NCI-H1417 treated with DMSO at 0.1 percent for 48 hours (cell line): ENCODE results near the gene PLD6.

ENCODE experiments used
- DNase-seq: peaks from one replicate; lab custom pipeline; 2025; lab: John Stamatoyannopoulos, UW

The PLD6 gene

DNA sequence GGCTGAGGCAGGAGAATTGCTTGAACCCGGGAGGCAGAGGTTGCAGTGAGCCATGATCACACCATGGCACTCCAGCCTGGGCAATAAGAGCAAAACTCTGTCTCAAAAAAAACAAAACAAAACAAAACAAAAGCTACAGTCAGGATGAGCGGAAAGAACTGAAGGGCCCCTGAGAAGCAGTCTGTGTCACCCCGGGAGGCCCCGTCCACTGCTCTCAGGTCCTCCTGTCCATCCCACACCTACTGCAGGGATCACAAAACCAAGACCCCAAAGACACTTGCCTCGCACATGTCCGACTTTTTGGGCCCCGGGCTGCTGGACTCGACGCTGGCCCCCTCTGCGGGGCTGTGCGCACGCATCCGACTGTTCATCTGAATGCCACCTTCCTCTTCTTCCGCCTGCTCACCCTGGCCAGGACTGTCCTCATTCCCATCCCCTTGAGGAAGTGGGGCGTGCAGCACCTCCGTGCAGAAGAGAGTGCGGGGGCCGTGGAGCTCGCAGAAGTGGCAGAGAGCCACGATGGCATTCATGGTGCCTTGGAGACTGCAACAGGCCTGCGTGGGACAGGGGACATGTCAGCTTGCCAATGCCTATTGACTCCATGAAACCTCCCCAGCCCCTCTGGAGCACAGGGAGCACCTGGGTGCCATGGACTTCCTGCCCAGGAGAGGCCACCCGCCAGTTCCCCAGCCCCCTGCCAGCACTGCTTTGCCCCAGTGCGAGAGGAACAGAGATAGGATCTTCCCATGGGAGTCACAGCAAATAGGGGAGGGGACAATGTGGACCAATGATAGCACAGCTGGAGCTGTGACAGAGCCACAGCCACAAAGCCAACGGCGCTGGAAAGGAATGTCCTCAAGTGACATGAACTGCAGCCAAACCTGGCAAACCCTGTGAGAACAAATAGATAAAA is 21.7 kb upstream of the PLD6 start:
- no peak for DNase-seq

DNA sequence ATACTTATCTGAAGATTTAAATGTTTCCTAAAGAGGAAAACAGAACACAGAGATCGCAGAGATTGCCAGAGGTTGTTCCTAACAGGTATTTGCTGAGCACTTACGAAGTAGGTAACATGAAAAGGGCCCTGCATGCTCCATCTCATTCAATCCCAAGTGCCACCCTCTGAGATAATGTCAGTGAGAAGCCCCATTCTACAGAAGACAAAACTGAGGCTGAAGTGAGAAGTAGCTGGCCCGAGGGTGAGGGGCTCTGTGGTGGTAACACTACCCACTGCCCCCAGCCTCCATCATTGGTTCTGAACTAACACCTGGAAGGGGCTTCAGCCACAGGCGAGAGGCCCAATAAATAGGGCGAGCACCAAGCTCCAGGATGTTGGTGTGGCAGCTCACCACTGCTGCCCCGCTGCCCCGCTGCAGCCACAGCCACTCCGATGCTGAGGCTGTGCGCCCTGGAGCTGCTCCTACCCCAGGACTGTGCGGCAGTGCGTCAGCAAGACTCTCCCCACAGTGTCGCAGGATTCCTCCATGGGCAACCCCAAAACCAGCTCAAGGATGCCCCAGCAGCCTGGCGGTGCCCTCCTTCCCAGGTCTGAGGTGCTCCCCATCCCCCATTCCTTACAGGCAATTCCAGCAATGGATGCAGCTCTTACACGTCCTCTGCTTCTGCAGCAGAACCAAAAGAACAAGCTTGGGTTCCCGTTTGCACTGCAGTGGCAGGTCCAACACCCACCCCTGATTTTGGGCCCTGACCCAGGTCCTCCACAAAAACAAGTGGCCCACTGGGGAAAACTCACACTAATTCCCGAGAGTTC is 20.5 kb upstream of the PLD6 start:
- DNase-seq: no peak

DNA sequence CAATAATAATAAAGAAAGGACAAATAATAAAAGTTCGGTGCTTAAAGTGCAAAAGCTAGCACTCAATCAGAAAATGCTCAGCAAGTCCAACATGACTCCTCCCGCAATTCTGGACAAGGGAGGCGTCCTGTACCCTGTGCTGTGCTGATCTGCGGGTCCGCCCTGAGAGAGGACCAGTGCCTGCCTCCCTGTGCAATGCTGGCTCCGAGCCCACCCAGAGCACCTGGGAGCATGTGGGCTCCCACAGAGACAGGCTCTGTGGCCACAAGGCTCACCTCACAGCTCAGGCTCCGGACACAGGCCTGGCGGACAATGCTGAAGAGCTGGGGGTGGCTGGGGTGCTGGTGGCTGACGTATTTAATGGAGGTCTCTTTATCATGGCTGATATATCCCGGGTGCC is 19.8 kb upstream of the PLD6 start:
- DNase-seq: no peak

DNA sequence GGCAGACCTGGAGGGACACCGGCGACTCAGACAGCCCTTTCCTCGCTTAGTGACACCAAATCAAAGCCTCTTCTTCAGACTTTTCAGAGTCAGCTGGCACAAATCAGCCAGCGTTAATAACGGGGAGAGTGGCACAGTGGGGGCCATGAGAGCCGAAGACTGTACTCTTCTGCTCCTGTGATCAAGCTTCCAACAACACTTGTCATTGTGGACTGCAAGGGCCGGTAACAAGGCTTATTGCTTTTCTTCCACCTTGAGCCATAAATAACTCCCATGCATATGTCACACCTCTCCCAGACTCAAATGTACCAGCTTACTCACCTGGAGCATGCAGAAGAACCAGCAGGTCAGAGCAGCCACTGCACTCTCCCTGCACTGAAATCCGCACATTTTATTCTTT is 18.0 kb upstream of the PLD6 start:
- no peak for DNase-seq

DNA sequence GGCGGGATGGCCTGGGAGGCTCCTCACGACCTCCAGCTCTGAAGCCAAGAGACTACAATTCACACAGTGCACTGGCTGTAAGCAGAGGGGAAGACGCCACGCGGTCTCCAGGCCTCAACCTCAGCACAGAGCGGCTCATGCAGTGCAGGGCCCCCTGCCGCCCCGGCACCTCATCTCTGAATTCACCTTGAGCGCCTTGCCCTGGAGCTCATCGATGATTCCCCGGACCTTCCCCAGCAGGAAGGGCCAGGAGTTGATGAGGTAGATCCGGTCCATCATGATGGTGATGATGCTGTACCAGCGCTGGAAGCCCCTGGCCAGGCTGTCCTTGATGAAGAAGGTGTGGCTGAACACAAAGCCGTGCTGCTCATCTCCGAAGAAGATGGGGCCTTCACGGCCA is 17.6 kb upstream of the PLD6 start:
- DNase-seq: no peak

DNA sequence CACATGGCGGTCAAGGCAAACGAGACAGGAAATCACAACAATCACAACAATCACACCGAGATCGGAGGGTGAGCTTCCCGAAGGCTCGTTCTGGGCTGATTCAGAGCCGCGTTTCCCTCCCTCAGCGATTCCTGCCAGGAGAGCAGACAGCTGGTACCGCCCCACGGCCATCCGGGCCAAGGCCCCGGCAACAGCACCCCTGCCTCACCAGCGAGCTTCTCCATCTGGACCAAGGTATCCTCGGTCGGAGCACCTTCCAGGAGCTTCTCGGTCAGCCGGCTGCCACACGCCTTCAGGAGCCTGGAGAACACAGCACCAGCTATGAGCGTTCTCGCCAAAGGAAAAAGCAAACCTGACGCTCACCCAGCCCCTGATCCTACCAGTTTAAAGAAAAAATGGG is 15.2 kb upstream of the PLD6 start:
- no peak for DNase-seq

DNA sequence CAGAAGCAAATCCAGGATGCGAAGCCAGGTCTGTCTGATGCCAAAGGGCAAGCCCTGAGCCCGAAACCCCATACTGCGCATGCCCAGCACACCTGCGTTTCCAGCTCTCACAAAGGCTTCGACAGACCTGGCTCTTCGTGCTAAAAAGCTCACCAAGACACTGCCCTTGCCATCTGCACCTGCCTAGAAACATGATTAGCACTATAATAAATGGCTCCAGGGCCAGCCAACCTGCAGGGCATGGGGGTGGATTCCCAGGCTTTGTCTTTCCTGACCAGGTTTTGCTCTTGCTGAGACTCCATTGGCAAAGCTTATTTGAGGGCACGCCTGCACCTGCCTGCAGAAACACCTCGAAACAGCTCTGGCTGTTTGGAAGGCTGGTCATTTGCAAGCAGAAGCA is 14.4 kb upstream of the PLD6 start:
- DNase-seq: peak; percentile 68

DNA sequence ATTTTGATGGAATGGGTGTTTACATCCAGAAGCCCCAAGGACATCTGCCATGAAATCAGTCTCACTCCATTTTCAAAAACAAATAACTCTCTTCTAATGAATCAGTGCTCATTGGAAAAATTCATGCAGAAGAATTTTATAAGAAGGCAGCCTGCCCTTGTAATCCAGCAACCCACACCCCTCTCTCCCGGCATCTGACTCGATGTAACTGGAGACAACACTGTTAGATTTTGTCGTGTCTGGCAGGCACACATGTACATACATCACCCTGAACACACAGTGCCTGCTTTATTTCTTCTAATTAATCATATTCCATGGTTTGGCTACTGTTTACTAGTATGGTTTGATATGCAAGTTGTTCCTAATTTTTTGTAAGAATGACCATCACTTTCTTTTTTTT is 11.9 kb upstream of the PLD6 start:
- no peak for DNase-seq

DNA sequence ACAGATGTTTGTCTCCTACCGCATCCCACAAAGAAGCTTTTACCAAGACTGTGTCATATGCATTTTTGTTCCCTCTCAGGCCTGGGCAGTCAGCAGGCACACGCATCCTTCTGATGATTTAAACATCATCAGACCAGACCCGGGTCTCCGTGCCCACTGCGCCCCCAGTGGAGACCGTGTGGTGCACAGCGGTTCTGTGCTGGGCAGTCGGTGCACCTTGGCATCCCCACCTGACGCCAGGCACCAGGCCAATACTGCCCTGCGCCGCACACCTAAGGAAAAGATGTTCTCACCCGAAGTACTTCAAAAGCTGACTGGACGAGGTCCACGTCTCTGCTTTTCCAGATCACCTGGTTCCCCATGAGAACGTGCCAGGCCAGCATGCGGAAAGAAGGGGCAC is 10.6 kb upstream of the PLD6 start:
- DNase-seq: no peak

DNA sequence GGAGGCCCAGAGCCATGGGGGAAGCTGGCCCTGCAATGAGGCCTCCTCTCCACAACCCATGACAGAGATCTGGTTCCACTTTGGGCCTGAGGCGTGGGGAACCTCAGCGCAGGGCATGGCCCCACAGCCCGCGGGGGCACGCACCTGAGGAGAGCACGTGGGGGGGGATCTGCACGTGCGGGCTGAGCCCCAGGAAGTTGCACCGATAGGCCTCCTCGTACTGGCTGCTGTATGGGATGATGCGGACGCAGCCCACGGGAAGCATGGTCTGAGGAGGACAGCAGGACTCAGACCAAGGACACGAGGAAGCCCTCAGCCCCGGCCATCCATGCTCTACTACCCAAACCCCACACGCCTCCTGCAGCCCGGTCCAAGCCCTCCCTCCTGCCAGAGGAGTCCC is 10.1 kb upstream of the PLD6 start:
- DNase-seq: no peak

DNA sequence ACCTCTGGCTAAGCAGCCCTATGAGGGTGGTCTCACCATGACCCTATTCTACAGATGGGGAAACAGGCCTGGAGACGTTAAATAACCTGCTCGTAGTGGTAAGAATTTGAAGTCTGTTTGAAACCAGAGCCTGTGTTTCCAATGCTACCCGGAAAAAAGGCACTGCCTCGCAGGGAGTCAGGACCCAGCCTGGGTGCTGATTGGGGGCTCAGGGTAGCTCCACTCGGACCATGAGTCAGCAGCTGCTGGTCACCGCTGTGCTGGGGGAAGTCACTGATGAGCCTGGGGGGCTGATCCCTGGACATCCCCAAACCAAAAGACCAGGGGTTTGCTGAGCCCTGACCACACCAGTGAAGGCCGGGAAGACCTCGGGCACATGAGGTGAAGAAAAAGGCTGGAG is 9.4 kb upstream of the PLD6 start:
- no peak for DNase-seq

DNA sequence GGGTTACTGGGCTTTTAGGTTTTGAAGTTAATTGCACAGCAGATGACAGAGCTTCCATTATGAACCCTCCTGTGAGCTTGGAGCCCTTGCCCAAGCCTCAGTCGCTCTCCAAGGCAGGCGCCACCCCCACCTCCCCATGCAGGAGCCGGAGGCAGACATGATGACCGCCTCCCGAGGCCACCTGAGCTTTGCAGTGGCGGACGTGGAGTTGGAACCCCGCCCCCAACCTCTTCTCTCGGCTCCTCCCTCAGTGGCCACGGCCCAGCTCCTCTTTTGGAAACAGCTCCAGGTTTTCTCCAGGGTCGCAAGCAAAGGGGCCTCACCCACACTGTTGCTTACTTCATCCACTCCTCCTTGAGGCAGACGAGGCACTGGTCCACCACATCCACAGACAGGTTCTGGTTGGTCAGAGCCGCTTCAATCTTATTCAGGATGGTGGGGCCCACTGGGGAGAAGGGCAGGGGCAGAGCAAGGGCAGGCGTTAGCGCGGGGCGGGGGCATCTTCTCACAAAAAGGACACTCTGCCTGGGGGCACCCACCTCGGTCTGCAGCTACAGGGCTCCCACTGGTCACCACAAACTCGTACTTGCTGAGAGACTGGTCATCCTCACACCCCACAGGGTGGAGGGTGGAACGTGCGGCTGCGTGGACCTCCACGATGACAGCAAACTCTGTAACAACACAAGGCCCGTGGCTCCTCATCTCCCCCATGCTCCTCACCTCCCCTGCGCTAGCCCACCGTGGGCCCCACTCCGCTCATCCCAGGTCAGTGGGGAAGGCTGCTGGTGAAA is 8.7 kb upstream of the PLD6 start:
- no peak for DNase-seq

DNA sequence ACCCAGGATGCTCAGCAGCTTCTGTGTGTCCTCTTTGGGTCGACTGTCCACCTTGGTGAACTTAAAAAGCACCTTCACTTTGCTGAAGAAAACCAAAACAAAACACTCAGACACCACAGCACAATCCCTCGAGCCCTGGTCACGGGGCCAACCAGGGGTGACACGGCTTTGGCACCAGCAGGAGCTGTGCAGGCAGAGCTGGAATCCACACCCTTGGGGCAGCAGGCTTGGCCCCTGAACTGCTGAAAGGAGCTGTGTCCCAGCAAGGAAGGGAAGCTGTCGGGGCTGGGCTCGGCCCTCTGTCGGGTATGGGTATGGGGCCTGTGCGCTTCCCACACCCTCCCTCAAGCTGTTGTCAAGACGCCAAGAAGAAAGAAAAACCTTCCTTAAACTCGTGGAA is 7.6 kb upstream of the PLD6 start:
- no peak for DNase-seq

DNA sequence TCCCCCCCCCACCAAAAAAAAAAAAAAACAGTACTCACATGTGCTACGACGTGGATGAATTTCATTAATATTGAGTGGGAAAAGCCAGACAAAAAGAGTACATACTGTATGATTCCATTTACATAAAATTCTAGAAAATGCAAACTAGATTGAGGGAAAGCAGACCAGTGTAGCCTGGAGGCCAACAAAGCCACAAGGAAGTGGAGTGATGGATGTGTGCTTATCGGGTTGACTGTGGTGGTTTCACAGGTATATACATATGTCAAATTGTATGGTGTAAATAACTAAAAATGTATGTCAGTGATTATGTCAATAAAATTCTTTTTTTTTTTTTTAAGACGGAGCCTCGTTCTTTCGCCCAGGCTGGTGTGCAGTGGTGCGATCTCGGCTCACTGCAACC is 1.9 kb upstream of the PLD6 start:
- DNase-seq: no peak

DNA sequence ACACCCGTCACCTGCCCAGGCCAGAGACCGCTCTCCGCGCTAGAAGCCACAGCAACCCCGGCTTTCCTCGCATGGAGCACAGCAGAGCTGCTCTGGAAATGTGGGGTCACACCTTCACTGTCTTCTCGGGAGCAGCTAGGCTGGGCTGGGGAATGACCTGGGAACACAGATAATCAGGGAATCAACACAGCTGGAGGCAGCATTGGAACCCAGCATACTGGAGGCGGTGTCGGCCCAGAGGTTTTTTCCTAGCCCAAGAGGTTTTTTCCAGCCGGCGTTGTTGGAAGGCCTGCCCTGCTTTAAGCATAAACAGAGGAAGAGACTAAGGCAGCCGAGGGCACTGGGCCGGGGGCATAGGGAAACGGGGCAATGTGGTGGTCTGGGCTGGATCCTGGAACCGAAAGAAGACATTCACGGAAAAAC is 791 bp upstream of the PLD6 start:
- no peak for DNase-seq

DNA sequence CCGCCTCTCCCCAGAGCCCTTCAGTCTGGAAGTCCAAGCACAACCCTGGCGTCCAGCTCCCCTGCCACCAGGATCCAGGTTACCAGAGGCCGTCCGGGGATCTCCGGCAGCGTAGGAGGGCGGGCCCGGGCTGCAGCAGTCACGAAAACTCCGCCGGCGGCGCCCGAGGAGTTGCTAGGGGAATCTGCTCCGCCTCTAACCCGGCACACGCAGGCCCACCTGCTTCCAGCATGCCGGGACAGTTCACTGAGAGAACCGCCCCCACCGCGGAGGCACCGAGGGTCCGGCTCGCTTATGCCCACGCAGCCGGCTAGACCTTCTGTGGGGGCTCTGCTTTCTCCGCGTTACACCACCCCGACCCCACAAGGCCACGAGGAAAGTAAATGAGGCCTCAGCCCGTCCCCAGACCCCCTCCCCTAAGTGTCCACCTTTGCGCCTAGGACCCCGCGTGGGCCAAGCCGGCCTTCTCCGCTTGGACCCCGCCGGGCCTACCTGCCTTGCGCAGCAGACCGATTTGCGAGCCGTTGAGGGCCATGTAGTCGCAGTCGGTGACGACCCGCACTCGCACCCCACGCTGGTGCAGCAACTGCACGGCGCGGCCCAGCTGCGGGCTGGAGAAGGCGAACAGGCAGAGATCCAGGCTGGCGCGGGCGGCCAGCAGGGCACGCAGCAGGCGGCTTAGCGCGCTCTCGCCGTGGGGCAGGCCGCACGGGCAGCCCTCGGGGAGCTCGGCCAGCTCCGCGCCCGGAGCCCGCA is 587 bp downstream of the PLD6 start:
- no peak for DNase-seq

DNA sequence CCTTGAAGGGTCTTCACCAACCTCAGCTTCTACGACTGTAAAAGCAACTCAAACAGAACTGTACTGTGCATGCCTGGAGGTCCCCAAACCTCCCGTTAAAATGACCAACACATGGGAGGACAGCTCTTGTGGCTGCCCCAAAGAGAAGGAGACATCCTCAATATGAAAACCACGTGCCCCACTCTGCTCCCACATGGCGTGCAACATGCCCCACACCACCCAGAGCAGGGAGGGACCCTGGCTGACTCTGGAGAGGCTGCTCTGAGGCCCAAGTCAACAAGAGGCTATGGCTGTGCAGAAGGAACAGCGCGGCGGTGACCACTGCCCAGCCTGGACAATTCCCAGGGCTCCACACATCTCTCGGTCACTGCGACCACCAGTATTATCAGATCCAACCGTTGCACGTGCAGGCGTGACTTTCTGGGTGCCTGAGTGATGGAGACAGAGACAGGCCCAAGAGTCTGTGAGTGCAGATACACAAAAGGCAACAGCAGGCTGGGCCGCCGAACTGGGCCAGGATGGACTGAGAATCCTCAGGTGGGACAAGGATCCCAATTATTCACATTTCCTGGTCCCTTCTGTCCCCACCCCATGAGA is 1.4 kb downstream of the PLD6 start:
- no peak for DNase-seq

DNA sequence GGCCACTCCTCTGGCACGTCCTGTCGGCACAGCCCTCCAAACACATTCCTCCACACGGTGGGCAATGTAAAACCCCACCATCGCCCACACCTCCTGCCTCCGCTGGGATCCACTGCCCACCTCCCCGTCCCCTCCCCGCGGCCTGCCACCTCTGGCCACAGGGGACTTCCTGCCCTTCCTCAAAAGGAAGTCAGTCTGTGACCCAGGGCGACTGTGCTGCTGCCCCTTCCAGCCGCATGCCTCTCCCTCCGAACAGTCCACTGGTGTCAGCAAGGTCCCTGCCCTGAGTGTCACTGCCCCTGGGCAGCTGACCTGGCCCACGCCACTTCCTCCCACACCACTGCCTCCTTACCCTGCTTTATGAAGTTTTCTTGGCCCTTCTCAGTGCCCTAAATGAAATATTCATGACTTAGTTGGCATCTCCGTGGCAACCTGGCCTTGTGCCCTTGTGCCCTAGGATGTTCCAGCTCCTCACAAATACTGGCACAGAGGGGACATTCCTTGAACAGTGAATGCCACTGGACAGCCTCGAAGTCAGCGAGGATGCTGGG is 2.0 kb downstream of the PLD6 start:
- DNase-seq: no peak

DNA sequence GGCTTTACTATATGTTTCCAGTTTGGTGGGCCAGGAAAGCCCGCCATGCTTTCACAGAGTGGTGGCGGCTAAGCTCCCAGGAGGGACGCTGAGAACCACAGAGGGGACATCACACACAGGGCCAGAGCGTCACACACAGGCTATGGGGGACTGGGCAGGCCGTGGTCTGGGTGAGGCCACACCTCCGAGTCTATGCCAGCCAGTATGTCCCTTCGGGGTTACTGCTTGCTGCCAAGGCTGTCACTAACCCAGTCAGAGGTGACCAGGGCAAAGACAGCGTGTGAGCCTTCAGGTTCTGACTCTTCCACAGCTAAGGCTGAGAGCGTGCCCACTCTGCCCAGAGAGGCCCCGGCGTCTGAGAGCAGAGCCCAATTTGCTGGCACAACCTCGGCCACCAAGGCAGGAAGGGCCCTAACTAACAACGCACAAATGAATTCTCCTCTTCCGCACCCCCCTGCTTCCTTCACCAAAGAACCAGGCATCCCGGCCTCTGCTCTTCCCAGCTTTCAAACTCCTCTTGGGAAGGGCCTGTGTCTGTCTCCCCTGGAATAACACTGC is 2.9 kb downstream of the PLD6 start:
- DNase-seq: no peak

DNA sequence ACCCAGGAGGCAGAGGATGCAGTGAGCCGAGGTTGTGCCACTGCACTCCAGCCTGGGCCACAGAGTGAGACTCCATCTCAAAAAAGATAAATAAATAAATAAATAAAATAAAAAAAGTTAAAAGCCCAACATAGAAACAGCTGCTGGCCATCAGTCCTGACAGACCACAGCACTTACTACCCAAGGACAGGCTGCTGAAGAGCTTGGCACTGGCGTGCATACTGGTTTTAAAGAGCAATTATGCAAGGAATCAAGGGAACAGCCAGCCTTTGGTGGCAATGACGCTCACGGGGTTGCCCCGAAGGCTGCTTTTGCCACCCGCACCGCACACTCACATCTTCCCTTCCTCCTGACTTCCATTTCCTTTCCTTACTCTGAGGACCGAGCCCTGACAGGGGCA is 4.2 kb downstream of the PLD6 start:
- DNase-seq: no peak

DNA sequence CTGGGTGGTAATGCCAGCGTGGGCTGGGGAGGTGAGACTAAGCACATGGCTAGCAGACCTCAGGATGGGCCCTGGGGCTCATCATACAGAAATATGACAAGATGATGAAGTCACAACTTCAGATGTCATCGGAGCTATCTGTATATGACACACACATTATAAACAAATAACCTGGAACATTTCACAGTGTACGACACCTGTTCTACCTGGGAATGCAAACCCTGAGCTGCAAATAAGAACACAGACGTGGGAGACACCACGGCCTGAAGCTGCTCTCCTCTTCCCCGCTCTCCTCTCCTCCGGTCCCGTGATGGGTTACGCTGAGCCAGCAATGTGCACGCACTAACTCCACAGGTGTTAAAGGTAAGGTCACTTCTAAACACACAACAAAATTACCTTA is 4.9 kb downstream of the PLD6 start:
- DNase-seq: no peak
